ENCODE data around the gene COA8.

DNA sequence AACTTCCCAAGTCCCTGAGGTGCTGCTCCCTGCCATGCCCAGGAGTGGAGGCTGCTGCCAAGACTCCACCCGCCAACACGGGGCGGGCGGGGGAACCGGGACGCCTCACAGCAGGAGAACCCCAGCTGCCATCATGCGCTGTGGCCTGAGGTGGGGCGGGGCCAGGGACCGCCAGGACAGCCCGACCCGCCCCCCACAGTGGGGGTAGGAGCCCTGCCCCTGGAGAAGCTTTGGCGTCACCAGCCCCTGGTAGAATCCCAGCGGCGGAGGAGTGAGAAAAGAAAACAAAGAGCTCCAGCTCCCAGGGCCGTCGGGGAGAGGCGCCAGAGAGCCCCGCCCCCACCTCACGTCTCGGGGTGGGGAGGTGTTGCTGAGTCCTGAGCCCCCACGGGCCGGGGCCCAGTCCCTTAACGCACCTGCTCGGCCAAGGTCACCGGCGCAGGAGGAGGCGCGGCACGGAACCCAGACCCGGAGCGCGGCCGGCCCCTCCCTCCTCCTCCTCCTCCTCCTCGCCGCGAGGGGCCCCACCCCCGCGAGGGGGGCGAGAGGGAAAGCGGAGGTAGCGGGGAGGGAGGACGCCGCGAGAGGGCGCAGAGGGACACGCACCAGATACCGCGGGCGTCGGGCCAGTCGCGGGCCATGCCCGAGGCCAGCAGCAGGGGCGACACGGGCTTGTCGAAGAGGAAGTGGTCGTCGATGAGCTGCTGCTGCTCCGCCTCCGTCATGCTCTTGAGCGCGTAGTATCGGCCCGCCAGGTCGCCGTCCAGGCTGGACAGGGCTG lies 41.9 kb upstream of the COA8 start:
- peak; percentile 53 for TF ChIP-seq MXI1 (conservative IDR thresholded peaks at IDR 0.05; ENCODE audit: poor library complexity, severe bottlenecking)
- TF ChIP-seq EZH2 (IDR thresholded peaks at IDR 0.05; ENCODE audit: borderline replicate concordance, insufficient read depth, low read length, poor library complexity, severe bottlenecking) = no peak
- TF ChIP-seq, protein P1, sequence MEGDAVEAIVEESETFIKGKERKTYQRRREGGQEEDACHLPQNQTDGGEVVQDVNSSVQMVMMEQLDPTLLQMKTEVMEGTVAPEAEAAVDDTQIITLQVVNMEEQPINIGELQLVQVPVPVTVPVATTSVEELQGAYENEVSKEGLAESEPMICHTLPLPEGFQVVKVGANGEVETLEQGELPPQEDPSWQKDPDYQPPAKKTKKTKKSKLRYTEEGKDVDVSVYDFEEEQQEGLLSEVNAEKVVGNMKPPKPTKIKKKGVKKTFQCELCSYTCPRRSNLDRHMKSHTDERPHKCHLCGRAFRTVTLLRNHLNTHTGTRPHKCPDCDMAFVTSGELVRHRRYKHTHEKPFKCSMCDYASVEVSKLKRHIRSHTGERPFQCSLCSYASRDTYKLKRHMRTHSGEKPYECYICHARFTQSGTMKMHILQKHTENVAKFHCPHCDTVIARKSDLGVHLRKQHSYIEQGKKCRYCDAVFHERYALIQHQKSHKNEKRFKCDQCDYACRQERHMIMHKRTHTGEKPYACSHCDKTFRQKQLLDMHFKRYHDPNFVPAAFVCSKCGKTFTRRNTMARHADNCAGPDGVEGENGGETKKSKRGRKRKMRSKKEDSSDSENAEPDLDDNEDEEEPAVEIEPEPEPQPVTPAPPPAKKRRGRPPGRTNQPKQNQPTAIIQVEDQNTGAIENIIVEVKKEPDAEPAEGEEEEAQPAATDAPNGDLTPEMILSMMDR (IDR thresholded peaks at IDR 0.05; ENCODE audit: poor library complexity, severe bottlenecking) = peak; percentile 75
- TF ChIP-seq, protein P2, sequence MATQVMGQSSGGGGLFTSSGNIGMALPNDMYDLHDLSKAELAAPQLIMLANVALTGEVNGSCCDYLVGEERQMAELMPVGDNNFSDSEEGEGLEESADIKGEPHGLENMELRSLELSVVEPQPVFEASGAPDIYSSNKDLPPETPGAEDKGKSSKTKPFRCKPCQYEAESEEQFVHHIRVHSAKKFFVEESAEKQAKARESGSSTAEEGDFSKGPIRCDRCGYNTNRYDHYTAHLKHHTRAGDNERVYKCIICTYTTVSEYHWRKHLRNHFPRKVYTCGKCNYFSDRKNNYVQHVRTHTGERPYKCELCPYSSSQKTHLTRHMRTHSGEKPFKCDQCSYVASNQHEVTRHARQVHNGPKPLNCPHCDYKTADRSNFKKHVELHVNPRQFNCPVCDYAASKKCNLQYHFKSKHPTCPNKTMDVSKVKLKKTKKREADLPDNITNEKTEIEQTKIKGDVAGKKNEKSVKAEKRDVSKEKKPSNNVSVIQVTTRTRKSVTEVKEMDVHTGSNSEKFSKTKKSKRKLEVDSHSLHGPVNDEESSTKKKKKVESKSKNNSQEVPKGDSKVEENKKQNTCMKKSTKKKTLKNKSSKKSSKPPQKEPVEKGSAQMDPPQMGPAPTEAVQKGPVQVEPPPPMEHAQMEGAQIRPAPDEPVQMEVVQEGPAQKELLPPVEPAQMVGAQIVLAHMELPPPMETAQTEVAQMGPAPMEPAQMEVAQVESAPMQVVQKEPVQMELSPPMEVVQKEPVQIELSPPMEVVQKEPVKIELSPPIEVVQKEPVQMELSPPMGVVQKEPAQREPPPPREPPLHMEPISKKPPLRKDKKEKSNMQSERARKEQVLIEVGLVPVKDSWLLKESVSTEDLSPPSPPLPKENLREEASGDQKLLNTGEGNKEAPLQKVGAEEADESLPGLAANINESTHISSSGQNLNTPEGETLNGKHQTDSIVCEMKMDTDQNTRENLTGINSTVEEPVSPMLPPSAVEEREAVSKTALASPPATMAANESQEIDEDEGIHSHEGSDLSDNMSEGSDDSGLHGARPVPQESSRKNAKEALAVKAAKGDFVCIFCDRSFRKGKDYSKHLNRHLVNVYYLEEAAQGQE (IDR thresholded peaks at IDR 0.05; ENCODE audit: borderline replicate concordance) = peak; percentile 6
- peak; percentile 67 for TF ChIP-seq SMC3 (conservative IDR thresholded peaks at IDR 0.05; ENCODE audit: poor library complexity)
- TF ChIP-seq TAF1 (IDR thresholded peaks at IDR 0.05; ENCODE audit: low read depth) = no peak
